Fibroblast of villous mesenchyme (primary cell): ENCODE results near the gene B3GALT4. TPM values are rescaled to one million over a fixed set of nuclear protein-coding genes. Genes with fewer than 3 reads are reported as not detected.

Source experiments
- DNase-seq: peaks from one replicate; pipeline ENCODE4 v3.0.0-alpha.2; 2010; ENCODE audit warnings: low read depth
- H3K4me3 ChIP-seq: 2 replicates; pipeline ENCODE4 v1.5.1; 2011; ENCODE audit warnings: low read depth, mild to moderate bottlenecking, low read length
- CTCF ChIP-seq: IDR thresholded peaks from 2 replicates; pipeline ENCODE4 v1.5.1; 2012; ENCODE audit warnings: low read depth, mild to moderate bottlenecking, low read length; ENCODE audit not compliant: insufficient read depth
- total RNA-seq: library from RNA; depleted of rRNA; stranded (reverse); fragments of >200 nt; gene quantifications from 2 replicates; pipeline ENCODE4 v1.2.3, GENCODE V29; 2012

The B3GALT4 gene
- total RNA-seq, 1 donor = 2.6 TPM

- peak overlapping the region; percentile 75 for H3K4me3 ChIP-seq
- TF ChIP-seq CTCF = no peak
- peak; percentile 36 for DNase-seq
Observed at GRCh38 chr6:33313105-33313708, 36.3 kb downstream of the B3GALT4 start.

GRCh38 chr6:33313709-33314514, 37.0 kb downstream of the B3GALT4 start, which contains the start of gene TAPBP:
Gene TAPBP (minus strand): TSS chr6:33314078. CDS start chr6:33314041, 37 bp downstream.
- peak within 1 kb of the TSS; percentile 75 for H3K4me3 ChIP-seq
- no peak for TF ChIP-seq CTCF
- peak; percentile 78 for DNase-seq

GRCh38 chr6:33314515-33314942, 37.6 kb downstream of the B3GALT4 start:
- peak overlapping the region; percentile 75 for H3K4me3 ChIP-seq
- peak; percentile 92 for DNase-seq
- TF ChIP-seq CTCF = no peak

GRCh38 chr6:33314943-33315792, 38.2 kb downstream of the B3GALT4 start:
- peak; percentile 24 for DNase-seq
- TF ChIP-seq CTCF = no peak
- peak overlapping the region; percentile 75 for H3K4me3 ChIP-seq

- no peak for DNase-seq
- no peak overlapping the region for H3K4me3 ChIP-seq
- TF ChIP-seq CTCF = no peak
Observed at GRCh38 chr6:33315793-33316602, 39.1 kb downstream of the B3GALT4 start.
